Large intestine (tissue), 3 donors: ENCODE results near the gene CAMK1. TPM values are rescaled to one million over a fixed set of nuclear protein-coding genes. Genes with fewer than 3 reads are reported as not detected.
A peak's percentile ranks its signal among the peaks of the same experiment; 100 is the strongest.

Experiments
- DNase-seq, 2 donors: peaks; one replicate each; pipeline versions ENCODE4 v3.0.0 to v3.0.0-alpha.2; 2013
- H3K27ac ChIP-seq: one replicate; pipeline ENCODE4 v1.5.1; 2013; ENCODE audit warnings: low read length
- H3K27me3 ChIP-seq: 2 replicates; pipeline ENCODE4 v1.6.1; 2013; ENCODE audit warnings: low read length; ENCODE audit not compliant: control insufficient read depth, insufficient read depth
- H3K36me3 ChIP-seq: 2 replicates; pipeline ENCODE4 v1.6.1; 2013; ENCODE audit warnings: low read length; ENCODE audit not compliant: control insufficient read depth, insufficient read depth
- H3K4me1 ChIP-seq: one replicate; pipeline ENCODE4 v1.6.1; 2013; ENCODE audit warnings: low read length; ENCODE audit not compliant: control insufficient read depth, insufficient read depth
- H3K4me3 ChIP-seq: one replicate; pipeline ENCODE4 v1.5.1; 2013; ENCODE audit warnings: low read length
- H3K9me3 ChIP-seq: one replicate; pipeline ENCODE4 v1.6.1; 2013; ENCODE audit warnings: mild to moderate bottlenecking, low read depth, low read length, moderate library complexity; ENCODE audit not compliant: control insufficient read depth
- WGBS: methylation state at CpG from one replicate; pipeline ENCODE4 v1.1.5; 2013; ENCODE audit warnings: low lambda C conversion rate; ENCODE audit not compliant: insufficient coverage; 5-methylcytosine and 5-hydroxymethylcytosine counted together
- polyA plus RNA-seq: library from polyadenylated mRNA; unstranded; fragments of 120-200 nt; gene quantifications from one replicate; pipeline ENCODE4 v1.2.1, GENCODE V29; 2013

Gene CAMK1
- polyA plus RNA-seq, 1 donor, result 36.9 TPM

GRCh38 chr3:9784965-9785364 lies 15.2 kb upstream of the CAMK1 start:
- Histone ChIP-seq H3K27ac (no peak overlapping the region), H3K27me3 (no peaks in the 10 kb centered on the region), H3K36me3 (peaks cover 59% of the 10 kb centered on the region), H3K4me3 (no peak overlapping the region), H3K4me1 (peaks cover 20% of the 10 kb centered on the region), H3K9me3 (no peaks in the 10 kb centered on the region)
- WGBS, result no CpG with 5 or more reads among the region's 4 CpGs
- DNase-seq, result no peak

GRCh38 chr3:9783954-9784353 lies 14.2 kb upstream of the CAMK1 start:
- no peak for DNase-seq
- Histone ChIP-seq H3K27me3 (no peaks in the 10 kb centered on the region), H3K9me3 (no peaks in the 10 kb centered on the region), H3K4me1 (peaks cover 29% of the 10 kb centered on the region), H3K36me3 (peaks cover 51% of the 10 kb centered on the region), H3K4me3 (no peak overlapping the region), H3K27ac (no peak overlapping the region)
- no CpG with 5 or more reads among the region's 14 CpGs for WGBS

- Histone ChIP-seq H3K27ac (no peak overlapping the region), H3K4me3 (no peak overlapping the region), H3K9me3 (no peaks in the 10 kb centered on the region), H3K36me3 (peaks cover 50% of the 10 kb centered on the region), H3K27me3 (no peaks in the 10 kb centered on the region), H3K4me1 (peaks cover 40% of the 10 kb centered on the region)
- DNase-seq, result no peak
- WGBS, result no CpG with 5 or more reads among the region's 3 CpGs
Observed at GRCh38 chr3:9782770-9783169, 13.0 kb upstream of the CAMK1 start.

GRCh38 chr3:9781978-9782603 lies 12.3 kb upstream of the CAMK1 start:
- Histone ChIP-seq H3K27ac (no peak overlapping the region), H3K27me3 (no peaks in the 10 kb centered on the region), H3K36me3 (peaks cover 46% of the 10 kb centered on the region), H3K9me3 (no peaks in the 10 kb centered on the region), H3K4me3 (no peak overlapping the region), H3K4me1 (peaks cover 46% of the 10 kb centered on the region)
- DNase-seq, result no peak
- no CpG with 5 or more reads among the region's 3 CpGs for WGBS

GRCh38 chr3:9781551-9781950 lies 11.8 kb upstream of the CAMK1 start:
- Histone ChIP-seq H3K36me3 (peaks cover 43% of the 10 kb centered on the region), H3K4me3 (no peak overlapping the region), H3K4me1 (peaks cover 46% of the 10 kb centered on the region), H3K27ac (peak overlapping the region; percentile 89), H3K27me3 (no peaks in the 10 kb centered on the region), H3K9me3 (no peaks in the 10 kb centered on the region)
- DNase-seq, result no peak
- WGBS, result no CpG with 5 or more reads among the region's 1 CpG

GRCh38 chr3:9780910-9781309 lies 11.2 kb upstream of the CAMK1 start:
- peak overlapping the region; percentile 89 for H3K27ac ChIP-seq
- H3K4me1 ChIP-seq, result peaks cover 46% of the 10 kb centered on the region
- no peaks in the 10 kb centered on the region for H3K27me3 ChIP-seq
- no peaks in the 10 kb centered on the region for H3K9me3 ChIP-seq
- peak in 1 of 2 donors; percentile 61 for DNase-seq
- H3K36me3 ChIP-seq, result peaks cover 37% of the 10 kb centered on the region
- WGBS, result no CpG with 5 or more reads among the region's 4 CpGs
- H3K4me3 ChIP-seq, result no peak overlapping the region

GRCh38 chr3:9780458-9780812 lies 10.7 kb upstream of the CAMK1 start:
- H3K9me3 ChIP-seq, result no peaks in the 10 kb centered on the region
- H3K27me3 ChIP-seq, result no peaks in the 10 kb centered on the region
- H3K4me1 ChIP-seq, result peaks cover 46% of the 10 kb centered on the region
- H3K36me3 ChIP-seq, result peaks cover 34% of the 10 kb centered on the region
- peak overlapping the region; percentile 89 for H3K27ac ChIP-seq
- no peak overlapping the region for H3K4me3 ChIP-seq
- DNase-seq, result peak; percentile 75 to 86
- no CpG with 5 or more reads among the region's 10 CpGs for WGBS

- DNase-seq, result peak in 1 of 2 donors; percentile 38
- Histone ChIP-seq H3K4me1 (peaks cover 46% of the 10 kb centered on the region), H3K36me3 (peaks cover 28% of the 10 kb centered on the region), H3K9me3 (no peaks in the 10 kb centered on the region), H3K27me3 (no peaks in the 10 kb centered on the region), H3K4me3 (no peak overlapping the region), H3K27ac (peak overlapping the region; percentile 89)
- no CpG with 5 or more reads among the region's 8 CpGs for WGBS
Observed at GRCh38 chr3:9779721-9780457, 10.1 kb upstream of the CAMK1 start.

GRCh38 chr3:9779075-9779593 lies 9.4 kb upstream of the CAMK1 start:
- H3K36me3 ChIP-seq, result peaks cover 22% of the 10 kb centered on the region
- H3K27me3 ChIP-seq, result no peaks in the 10 kb centered on the region
- no peak overlapping the region for H3K4me3 ChIP-seq
- H3K9me3 ChIP-seq, result no peaks in the 10 kb centered on the region
- peak overlapping the region; percentile 85 for H3K27ac ChIP-seq
- no CpG with 5 or more reads among the region's 6 CpGs for WGBS
- no peak for DNase-seq
- peaks cover 46% of the 10 kb centered on the region for H3K4me1 ChIP-seq

- Histone ChIP-seq H3K36me3 (peaks cover 15% of the 10 kb centered on the region), H3K4me3 (no peak overlapping the region), H3K4me1 (peaks cover 46% of the 10 kb centered on the region), H3K27me3 (no peaks in the 10 kb centered on the region), H3K9me3 (no peaks in the 10 kb centered on the region), H3K27ac (peak overlapping the region; percentile 85)
- WGBS, result no CpG with 5 or more reads among the region's 5 CpGs
- peak in 1 of 2 donors; percentile 82 for DNase-seq
Observed at GRCh38 chr3:9778143-9779074, 8.7 kb upstream of the CAMK1 start.
